Neutrophil (primary cell): ENCODE measurements around the gene COA6.

ENCODE experiments used
- H3K27ac ChIP-seq: fragments of 200-600 bp; sonication (generic); 2 replicates; pipeline ENCODE4 v1.5.1; 2016; ENCODE audit warnings: mild to moderate bottlenecking, moderate library complexity
- H3K27me3 ChIP-seq: fragments of 200-600 bp; sonication (generic); 2 replicates; pipeline ENCODE4 v1.6.0; 2016; ENCODE audit warnings: mild to moderate bottlenecking
- H3K36me3 ChIP-seq: fragments of 200-600 bp; sonication (generic); 2 replicates; pipeline ENCODE4 v1.5.1; 2017
- H3K4me1 ChIP-seq, 2 experiments: fragments of 200-600 bp in 1 of 2; sonication (generic) in 1 of 2; 1 replicate in 1 of 2; 2 replicates in 1 of 2; pipeline versions ENCODE4 v1.5.1 to v1.6.1; 2013 to 2016; ENCODE audit warnings: low read depth in 1 of 2, low read length in 1 of 2, mild to moderate bottlenecking in 1 of 2, moderate library complexity in 1 of 2; ENCODE audit not compliant: control insufficient read depth in 1 of 2, insufficient read depth in 1 of 2
- H3K4me3 ChIP-seq, 2 experiments: fragments of 200-600 bp in 1 of 2; sonication (generic) in 1 of 2; 1 replicate in 1 of 2; 2 replicates in 1 of 2; pipeline ENCODE4 v1.5.1; 2013 to 2016; ENCODE audit warnings: low read depth in 1 of 2, low read length in 1 of 2, mild to moderate bottlenecking in 1 of 2, moderate library complexity in 1 of 2
- H3K9me3 ChIP-seq: fragments of 200-600 bp; sonication (generic); 2 replicates; pipeline ENCODE4 v1.5.1; 2016
- CTCF ChIP-seq: fragments of 200-600 bp; sonication (generic); IDR thresholded peaks from 2 replicates; pipeline ENCODE4 v1.5.1; 2016; ENCODE audit warnings: antibody characterized with exemption

The COA6 gene

DNA sequence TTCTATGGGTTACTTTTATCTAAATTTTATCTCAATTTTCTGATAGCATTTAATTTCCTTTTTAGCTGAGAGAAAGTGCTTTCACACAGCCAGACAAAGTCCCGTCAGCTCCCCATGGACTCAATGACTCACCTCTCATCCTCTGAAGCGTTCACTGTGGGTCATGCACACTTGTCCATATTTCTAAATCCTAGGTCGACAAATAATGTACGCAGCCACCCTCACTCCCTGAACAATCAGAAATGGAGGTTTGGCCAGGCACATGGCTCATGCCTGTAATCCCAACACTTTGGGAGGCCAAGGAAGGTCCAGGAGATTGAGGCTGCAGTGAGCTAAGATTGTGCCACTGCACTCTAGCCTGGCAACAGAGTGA is 42.4 kb upstream of the COA6 start:
- TF ChIP-seq CTCF, result no peak
- peak overlapping the region; percentile 78 for H3K27ac ChIP-seq

GRCh38 chr1:234331507-234331906 is 41.7 kb upstream of the COA6 start:
- Histone ChIP-seq H3K4me3 (no peak overlapping the region), H3K36me3 (no peaks in the 10 kb centered on the region), H3K9me3 (no peaks in the 10 kb centered on the region), H3K4me1 (peaks cover 43 to 44% of the 10 kb centered on the region in 2 experiments), H3K27ac (peak overlapping the region; percentile 78), H3K27me3 (no peaks in the 10 kb centered on the region)
- TF ChIP-seq CTCF, result no peak

More for the DNA sequence above, 42.4 kb upstream of the COA6 start:
- Histone ChIP-seq H3K4me3 (no peak overlapping the region), H3K4me1 (peaks cover 44 to 49% of the 10 kb centered on the region in 2 experiments), H3K9me3 (no peaks in the 10 kb centered on the region), H3K36me3 (no peaks in the 10 kb centered on the region), H3K27me3 (no peaks in the 10 kb centered on the region)

GRCh38 chr1:234336359-234336758 is 36.9 kb upstream of the COA6 start:
- peaks cover 12 to 15% of the 10 kb centered on the region in 2 experiments for H3K4me1 ChIP-seq
- H3K36me3 ChIP-seq, result no peaks in the 10 kb centered on the region
- H3K27me3 ChIP-seq, result no peaks in the 10 kb centered on the region
- H3K4me3 ChIP-seq, result no peak overlapping the region
- no peaks in the 10 kb centered on the region for H3K9me3 ChIP-seq
- no peak for TF ChIP-seq CTCF
- no peak overlapping the region for H3K27ac ChIP-seq

DNA sequence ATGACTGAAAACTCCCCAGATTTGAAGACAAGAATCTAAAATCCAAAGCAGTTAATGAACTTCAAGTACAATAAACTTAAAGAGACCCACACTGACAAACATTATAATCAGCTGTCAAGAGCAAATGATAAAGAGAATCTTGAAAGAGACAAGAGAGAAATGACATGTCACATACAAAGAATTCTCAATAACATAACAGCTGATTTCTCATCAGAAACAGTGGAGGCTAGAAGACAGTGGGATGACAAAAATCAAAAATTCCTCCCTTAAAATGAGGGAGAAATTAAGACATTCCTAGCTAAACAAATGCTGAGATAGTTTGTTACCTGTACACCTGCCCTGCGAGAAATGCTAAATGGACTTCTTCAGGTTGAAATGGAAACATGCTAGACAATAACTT is 36.0 kb upstream of the COA6 start:
- TF ChIP-seq CTCF, result no peak
- no peaks in the 10 kb centered on the region for H3K36me3 ChIP-seq
- H3K4me1 ChIP-seq, result peaks cover 3 to 6% of the 10 kb centered on the region in 2 experiments
- H3K27ac ChIP-seq, result no peak overlapping the region
- H3K4me3 ChIP-seq, result no peak overlapping the region
- H3K9me3 ChIP-seq, result no peaks in the 10 kb centered on the region
- no peaks in the 10 kb centered on the region for H3K27me3 ChIP-seq

DNA sequence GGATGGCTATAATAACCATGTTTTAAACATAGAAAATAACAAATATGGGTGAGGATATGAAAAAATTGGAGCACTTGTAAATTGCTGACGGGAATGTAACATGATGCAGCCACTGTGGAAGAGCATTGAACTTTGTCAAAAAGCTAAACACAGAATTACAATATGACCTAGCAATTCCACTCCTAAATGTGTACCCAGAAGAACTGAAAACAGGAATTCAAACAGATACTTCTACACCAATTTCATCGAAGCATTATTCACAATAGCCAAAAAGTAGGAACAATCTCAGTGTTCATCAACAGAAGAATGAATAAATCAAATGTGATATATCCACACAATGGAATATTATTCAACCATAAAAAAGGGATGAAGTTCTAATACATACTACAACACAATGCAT is 32.7 kb upstream of the COA6 start:
- H3K9me3 ChIP-seq, result no peaks in the 10 kb centered on the region
- TF ChIP-seq CTCF, result no peak
- H3K4me1 ChIP-seq, result no peaks in the 10 kb centered on the region
- H3K27me3 ChIP-seq, result no peaks in the 10 kb centered on the region
- no peaks in the 10 kb centered on the region for H3K36me3 ChIP-seq
- H3K27ac ChIP-seq, result no peak overlapping the region
- H3K4me3 ChIP-seq, result no peak overlapping the region

- Histone ChIP-seq H3K27me3 (no peaks in the 10 kb centered on the region), H3K36me3 (no peaks in the 10 kb centered on the region), H3K27ac (no peak overlapping the region), H3K4me1 (no peaks in the 10 kb centered on the region), H3K4me3 (no peak overlapping the region), H3K9me3 (no peaks in the 10 kb centered on the region)
- TF ChIP-seq CTCF, result no peak
Observed at GRCh38 chr1:234342774-234343173, 30.5 kb upstream of the COA6 start.
